NCI-H1417 treated with DMSO at 0.1 percent for 48 hours (cell line): ENCODE data around the gene HAGH.
"Not testable (repeated sequence)": the region's sequence is repeated elsewhere in the genome, so short reads cannot be mapped to it uniquely, and the experiment has no call there.

ENCODE experiments used
- DNase-seq: peaks from one replicate; lab custom pipeline; 2025; lab: John Stamatoyannopoulos, UW

Gene HAGH

DNA sequence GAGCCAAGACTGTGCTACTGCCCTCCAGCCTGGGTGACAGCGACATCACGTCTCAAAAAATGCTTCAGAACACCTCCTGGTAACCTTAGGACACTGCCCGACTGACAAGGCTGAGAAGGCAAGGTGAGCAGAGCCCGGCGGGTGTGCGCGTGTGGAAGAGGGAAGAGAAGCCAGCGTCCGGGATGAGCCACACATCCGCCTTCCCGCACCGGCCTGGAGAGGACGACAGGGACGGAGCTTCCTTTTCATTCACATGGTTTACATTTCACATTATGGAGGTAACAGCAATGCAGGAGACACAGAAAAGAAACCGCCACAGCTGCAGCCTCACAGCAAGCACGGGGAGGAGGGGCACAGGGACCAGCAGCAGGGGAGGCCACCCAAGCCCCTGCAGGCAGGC lies 16.5 kb downstream of the HAGH start:
- no peak for DNase-seq

GRCh38 chr16:1809281-1809801 lies 17.3 kb downstream of the HAGH start:
- DNase-seq = no peak

DNA sequence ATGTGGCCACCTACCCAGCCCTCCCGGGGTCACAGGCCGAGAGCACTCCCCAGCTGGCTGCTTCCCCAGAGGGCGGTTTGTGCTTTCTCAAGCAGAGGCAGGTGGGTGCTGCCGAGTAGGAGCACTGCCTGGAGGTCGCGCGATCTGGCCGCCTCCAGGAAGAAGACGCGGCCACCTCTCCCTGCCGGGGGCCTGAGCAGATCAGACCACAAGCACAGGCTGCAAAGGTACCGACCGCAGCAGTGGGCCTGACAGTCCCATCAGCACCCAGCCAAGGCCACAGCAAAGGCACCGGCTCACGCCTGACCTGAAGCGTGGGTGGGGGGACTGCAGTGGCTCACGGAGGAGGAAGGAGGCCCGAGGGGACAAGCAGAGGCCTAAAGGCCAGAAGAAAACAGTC lies 17.9 kb downstream of the HAGH start:
- DNase-seq = no peak

- no peak for DNase-seq
Observed at GRCh38 chr16:1807626-1808025, 19.0 kb downstream of the HAGH start.

DNA sequence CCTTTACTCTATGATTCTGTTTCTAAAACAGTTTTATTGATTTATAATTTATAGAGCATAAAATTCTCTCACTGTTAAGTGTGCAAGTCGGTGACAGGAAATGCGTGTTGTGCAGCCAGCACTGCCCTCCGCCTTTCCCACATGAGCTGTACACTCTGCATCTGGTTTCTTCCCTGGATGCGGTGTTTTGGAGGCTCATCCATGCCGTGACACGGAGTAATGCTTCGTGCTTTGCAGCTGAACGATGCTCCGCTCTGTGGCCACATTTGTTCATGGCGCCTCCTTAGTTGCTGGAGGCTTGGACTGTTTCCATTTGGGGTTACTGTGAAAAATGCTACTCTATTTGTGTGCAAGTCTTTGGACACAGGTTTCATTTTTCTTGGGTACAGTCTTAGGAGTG lies 25.9 kb downstream of the HAGH start:
- DNase-seq = no peak

DNA sequence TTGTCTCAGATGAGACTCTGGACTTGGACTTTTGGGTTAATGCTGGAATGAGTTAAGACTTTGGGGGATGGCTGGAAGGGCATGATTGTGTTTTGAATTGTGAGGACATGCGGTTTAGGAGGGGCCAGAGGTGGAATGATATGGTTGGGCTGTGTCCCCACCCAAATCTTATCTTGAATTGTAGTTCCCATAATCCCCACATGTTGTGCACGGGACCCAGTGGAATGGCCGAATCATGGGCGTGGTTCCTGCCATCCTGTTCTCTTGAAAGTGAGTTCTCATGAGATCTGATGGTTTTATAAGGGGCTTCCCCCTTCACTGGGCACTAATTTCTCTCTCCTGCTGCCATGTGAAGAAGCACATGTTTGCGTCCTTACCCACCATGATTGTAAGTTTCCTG lies 27.4 kb downstream of the HAGH start:
- DNase-seq = not testable (repeated sequence)

- DNase-seq = no peak
Observed at GRCh38 chr16:1794908-1795666, 31.5 kb downstream of the HAGH start.

DNA sequence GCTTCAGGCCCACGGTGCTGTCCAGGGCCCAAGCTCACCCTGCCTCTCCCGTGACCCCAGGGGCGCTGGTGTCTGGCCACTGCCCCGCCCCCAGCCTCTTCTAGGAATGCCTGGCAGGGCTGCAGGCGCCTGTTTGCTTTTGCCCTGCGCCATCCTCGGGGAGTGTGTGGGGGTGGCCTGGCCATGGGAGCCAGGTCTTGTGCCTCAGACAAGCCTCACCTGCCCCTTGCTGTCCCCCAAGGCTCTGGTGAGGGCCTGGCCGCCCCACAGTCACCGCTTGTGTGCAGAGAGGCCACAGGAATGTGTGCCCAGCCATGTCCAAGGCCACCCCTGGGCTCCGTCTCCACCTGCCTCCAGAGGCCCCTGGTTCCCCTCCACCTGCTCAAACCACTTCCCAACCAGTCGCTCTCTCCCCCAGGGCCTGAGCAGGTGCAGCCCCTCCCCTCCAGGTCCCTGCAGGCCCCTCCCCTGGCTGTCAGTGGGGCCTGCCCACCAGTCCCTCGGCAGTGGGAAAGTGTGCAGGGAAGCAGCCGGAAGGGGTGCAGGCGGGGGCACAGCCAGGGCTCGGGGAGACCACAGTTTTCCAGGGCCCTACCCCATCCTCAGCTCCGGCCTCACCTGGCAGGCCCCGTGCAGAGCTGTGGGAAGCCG lies 32.3 kb downstream of the HAGH start:
- DNase-seq = no peak

DNA sequence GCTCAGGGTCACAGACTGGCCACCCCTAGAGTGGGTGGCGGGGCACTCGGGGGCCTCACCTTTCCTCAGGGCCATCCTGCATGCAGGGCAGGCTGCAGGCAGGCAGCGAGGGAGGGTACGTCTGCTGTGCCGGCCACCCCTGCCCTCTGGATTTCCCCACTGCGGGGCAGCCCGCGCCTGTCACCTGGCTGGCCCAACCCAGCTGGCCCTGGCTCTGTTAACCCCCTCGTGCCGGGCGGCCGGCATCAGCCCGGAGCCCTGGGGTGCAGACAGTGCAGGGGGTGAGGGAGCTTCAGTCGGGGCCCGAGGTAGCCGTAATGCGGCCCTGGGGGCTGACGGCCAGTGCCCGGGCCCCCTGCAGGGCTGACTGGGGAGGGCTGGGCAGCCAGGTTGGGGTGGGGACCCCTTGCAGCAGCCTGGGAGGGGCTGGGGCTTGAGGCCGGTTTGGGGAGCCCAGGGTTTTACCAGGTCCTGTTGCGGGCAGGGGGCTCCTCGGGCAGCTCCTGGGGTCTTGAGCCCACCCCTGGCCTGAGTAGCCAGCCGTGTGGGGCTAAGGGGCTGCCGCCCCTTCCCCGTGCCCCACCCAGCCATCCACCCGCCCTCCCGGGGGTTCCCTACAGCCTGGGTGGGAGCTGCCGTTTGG lies 32.9 kb downstream of the HAGH start, which contains the start of gene IGFALS:
Gene IGFALS, minus strand, starts transcription at position 128 of the 643 bp plus-strand sequence. Its CDS starts 53 bp downstream, at position 75.
- DNase-seq = no peak

GRCh38 chr16:1792836-1793577 lies 33.6 kb downstream of the HAGH start:
- DNase-seq = no peak

DNA sequence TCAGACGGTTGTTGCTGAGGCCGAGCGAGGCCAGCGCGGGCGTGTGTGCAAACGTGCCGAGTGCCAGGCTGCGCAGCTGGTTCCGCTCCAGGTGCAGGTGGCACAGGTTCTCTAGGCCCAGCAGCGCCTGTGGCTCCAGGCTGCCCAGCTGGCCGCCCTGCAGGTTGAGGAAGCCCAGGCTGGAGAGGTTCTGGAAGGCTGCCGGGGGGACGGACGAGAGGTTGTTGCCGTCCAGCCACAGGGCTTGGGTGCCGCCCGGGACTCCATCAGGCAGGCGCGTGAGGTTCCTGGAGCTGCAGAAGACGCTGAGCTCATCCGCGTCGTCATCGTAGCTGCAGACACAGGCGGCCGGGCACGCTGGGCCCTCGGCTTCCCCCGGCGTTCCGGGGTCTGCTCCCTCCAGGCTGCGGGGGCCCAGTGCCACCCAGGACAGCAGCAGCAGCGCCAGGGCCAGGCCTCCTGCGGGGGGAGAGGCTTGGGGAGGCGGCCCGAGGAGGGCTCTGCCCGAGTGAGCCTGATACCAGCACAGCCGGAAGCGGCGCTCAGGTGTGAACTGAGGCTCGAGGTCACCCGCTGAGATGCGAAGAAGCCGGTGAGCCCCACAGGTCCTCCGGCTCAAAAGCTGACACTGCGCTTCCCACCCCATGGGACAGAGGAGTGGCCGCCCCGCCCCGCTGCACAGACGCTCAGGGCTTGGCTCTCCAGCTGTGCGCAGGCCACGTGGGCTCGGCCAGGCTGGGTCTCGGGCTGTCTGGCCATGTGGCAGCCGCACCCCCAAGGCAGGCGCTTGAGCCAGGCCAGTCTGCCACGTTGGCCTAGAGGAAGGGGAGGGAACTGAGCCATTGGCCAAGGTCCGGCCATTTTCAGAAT lies 34.4 kb downstream of the HAGH start:
- no peak for DNase-seq

DNA sequence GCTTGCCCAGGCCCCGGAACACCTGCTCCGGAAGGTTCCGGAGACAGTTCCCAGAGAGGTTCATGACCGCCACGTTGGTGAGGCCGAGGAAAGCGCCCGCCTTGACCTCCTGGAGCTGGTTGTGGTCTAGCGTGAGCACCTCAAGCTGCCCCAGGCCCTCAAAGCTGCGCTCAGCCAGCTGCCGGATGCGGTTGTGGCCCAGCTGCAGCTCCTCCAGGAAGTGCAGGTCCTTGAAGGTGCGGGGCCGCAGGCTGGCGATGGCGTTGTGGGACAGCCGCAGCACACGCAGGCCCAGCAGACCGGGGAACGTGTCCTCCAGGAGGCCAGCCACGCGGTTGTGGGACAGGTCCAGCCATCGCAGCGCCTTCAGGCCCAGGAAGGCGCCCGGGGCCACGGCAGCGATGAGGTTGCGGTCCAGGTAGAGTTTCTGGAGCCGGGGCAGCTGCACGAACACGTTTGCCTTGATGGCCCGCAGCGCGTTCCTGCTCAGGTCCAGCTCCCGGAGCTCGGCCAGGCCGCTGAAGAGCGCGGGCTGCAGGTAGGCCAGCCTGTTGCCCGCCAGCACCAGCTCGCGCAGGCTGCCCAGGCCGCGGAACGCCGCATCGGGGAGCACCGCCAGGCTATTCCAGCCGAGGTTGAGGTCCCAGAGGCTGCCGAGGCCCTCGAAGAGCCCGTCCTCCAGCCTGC lies 35.2 kb downstream of the HAGH start:
- DNase-seq = no peak

DNA sequence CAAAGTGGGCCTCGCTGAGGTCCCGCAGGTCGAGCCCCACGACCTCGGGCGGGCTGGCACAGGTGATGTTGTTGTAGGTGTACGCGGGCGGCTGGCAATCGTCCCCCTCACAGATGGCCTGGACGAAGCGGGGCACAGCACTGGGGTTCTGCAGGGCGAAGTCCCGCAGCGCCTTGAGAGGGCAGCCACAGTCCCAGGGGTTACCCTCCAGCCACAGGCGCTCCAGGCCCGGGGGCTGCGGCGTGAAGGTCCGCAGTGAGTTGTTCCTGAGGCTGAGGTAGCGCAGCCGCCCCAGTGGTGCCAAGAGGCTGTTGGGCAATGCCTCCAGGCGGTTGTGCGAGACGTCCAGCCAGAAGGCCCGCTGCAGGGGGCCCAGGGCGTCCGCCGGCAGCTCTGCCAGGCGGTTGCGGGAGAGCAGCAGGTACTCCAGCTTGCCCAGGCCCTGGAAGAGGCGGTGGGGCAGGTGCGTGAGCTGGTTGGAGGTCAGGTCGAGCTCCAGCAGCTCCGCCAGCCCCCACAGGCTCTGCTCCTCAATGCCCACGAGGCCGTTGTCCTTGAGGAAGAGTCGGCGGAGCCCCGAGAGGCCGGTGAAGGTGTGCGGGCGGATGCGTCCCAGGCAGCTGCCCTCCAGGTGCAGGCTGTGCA lies 35.9 kb downstream of the HAGH start:
- no peak for DNase-seq

DNA sequence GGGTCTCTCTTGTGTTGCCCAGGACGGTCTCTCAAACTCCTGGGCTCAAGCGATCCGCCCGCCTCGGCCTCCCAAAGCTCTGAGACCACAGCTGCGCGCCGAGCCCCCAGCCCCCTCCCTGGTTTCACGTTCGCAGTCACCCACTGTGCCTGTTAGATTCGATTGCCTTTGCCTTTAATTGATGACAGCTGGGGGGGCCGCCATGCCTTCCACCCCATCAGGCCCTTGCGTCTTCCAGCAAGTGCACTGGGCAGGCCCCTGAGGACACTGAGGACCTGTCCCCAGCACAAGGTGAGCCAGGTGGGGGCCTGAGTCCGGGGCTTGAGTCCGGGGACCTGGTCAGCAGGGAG lies 36.4 kb downstream of the HAGH start:
- no peak for DNase-seq

GRCh38 chr16:1789643-1790045 lies 37.0 kb downstream of the HAGH start:
- no peak for DNase-seq

DNA sequence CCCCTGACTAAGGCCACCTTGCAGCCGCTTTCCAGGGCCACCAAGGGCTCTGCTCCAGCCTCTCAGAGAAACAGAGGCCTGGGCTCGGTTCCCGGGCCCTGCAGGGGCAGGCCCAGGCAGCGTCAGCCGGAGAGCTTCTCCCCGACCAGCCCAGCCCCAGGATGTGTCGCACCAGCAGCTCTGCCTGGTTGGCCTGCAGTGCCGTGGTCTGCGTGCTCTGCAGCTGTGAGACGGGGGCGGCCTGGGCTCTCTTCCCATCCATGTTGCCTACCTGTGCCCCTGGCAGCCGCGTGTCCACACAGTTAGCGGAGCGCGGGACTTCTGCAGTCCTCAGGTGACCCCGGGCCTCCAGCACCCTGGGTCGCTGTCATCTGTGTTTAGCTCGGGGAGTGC lies 37.9 kb downstream of the HAGH start:
- no peak for DNase-seq

DNA sequence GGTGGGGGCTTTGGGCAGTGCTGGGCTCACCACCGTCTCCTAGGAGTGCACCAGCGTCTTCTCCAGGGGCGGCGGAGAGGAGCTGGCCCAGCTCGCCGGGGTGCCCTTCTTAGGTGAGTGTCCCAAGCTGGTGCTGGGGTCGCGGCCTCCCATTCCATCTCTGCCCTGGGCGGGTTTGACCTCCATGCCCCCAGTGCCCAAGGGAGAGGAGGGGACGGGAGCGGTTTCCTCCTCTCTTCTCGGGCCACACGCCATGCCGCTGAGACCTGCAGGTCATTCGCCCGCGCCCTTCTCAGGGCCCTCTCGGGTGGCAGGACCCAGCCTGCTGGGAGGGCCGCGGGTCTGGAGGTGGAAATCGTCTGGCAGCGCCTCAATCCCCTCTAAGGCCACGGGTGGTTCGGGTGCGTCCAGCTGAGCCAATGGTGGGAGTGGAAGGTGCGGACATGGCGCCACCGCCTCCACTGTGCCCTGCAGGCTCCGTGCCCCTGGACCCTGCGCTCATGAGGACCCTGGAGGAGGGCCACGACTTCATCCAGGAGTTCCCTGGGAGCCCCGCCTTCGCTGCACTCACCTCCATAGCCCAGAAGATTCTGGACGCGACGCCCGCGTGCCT lies 38.4 kb downstream of the HAGH start:
- no peak for DNase-seq

DNA sequence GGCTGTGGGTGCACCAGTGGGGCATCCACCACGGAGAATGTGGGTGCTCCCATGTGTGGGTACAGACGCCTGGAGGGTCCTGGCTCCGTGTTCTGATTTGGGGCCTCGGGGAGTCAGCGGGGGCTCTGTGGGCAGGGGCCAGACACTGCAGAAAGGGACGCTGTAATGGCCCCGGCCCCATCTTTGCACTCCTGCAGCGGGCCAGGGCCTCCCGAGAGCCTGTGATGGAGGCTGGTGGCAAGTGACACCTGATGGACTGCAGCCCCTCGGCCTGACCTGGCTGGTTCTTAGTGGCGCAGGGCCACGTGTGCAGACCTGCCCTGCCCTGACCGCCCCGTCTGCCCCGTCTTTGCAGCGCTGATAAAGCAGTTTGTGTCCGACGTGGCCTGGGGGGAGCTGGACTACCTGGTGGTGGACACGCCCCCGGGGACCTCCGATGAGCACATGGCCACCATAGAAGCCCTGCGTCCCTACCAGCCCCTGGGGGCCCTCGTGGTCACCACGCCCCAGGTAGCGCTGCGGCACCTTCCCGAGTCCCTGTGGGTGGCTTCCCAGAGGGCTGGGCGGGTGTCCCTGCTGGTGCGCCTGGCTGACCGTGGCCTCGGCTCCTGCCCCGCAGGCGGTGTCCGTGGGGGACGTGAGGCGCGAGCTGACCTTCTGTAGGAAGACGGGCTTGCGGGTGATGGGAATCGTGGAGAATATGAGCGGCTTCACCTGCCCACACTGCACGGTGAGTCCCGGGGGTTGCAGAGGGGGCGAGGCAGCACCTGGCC lies 39.1 kb downstream of the HAGH start:
- no peak for DNase-seq

- no peak for DNase-seq
Observed at GRCh38 chr16:1787056-1787321, 39.6 kb downstream of the HAGH start.
